ENCODE data around the gene FBXL16.

Gene FBXL16

DNA sequence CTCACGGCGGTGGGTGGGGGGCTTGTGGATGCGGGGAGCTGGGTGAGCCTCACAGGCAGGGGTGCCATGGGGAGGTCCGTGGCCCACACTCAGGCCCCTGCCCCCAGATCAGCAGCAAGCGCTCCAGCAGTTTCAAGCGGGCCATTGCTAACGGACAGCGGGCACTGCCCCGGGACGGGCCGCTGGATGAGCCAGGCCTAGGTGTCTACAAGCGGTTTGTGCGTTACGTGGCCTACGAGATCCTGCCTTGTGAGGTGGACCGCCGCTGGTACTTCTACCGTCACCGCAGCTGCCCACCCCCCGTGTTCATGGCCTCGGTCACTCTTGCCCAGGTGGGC, 29.1 kb downstream of the FBXL16 start:
- DNase-seq = no peak

GRCh38 chr16:675884-676564, 29.6 kb downstream of the FBXL16 start:
- DNase-seq = no peak

GRCh38 chr16:674968-675883, 30.4 kb downstream of the FBXL16 start, which contains the start of gene RHBDL1:
Gene RHBDL1 (plus strand): TSS chr16:675671. CDS start chr16:675791, 120 bp downstream.
- no peak for DNase-seq

DNA sequence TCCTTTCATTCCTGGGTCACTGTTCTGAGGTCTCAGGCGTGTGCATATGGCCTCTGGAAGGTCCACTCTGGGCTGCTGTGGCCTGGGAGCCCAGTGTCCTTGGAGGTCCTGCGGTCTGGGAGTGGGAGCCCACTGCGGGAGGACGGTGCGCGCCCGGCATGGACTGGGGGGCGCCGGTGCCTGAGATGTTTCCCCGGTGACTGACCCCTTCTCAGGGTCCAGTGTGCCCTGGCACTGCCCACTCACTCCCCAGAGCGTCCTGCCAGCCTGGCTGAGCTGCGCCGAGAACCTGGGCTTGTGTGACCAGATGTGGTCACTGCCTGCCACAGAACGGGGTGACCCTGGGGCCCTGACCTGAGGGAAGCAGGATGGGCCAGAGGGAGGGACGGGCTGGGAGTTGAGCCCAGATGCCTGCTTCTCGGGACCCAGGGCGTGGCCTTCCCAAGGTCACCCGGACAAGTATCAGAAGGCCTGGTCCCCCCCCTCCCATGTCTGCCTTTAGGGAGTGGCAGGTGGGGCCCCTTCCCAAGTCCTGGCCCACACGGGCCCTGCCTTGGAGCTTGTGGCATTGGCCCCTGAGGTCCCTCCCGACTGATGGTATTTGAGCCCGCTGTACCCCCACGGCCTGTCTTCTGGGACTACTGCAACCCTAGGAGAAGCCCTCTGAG, 31.3 kb downstream of the FBXL16 start:
- no peak for DNase-seq

- DNase-seq = no peak
These were observed 32.1 kb downstream of the FBXL16 start for GRCh38 chr16:673399-673991.

GRCh38 chr16:672851-673250, 32.8 kb downstream of the FBXL16 start:
- DNase-seq = no peak

- no peak for DNase-seq
These were observed 33.2 kb downstream of the FBXL16 start for GRCh38 chr16:672371-672770.

DNA sequence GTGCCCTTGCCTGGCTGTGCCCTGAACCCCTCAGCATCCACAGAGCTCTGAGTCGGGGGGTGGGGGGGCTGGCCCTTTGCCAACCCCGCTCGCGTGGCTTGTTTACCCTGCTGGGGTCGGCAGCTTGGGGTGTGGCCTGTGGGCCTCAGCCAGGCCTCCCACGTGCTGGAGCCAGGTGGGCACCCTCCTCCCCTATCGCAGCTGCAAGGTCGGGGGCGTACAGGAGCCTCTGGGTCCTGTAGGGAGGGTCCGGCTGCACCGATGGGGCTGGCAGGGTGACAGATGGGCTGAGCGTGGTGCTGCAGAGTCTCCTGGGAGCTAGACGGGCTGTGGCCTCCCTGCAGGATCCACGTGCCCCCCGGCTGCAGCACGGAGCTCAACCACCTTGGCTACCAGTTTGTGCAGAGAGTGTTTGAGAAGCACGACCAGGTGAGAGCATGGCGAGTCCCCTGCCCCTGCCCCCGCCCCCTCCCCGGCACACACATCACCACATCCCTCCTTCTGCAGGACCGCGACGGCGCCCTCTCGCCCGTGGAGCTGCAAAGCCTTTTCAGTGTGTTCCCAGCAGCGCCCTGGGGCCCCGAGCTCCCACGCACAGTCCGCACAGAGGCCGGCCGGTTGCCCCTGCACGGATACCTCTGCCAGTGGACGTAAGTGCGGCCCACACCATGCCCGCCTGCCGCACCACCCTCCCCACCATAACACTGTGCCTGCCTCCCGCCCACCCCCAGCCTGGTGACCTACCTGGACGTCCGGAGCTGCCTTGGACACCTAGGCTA, 34.1 kb downstream of the FBXL16 start:
- DNase-seq = no peak

- no peak for DNase-seq
These were observed 34.9 kb downstream of the FBXL16 start for GRCh38 chr16:670485-671352.

DNA sequence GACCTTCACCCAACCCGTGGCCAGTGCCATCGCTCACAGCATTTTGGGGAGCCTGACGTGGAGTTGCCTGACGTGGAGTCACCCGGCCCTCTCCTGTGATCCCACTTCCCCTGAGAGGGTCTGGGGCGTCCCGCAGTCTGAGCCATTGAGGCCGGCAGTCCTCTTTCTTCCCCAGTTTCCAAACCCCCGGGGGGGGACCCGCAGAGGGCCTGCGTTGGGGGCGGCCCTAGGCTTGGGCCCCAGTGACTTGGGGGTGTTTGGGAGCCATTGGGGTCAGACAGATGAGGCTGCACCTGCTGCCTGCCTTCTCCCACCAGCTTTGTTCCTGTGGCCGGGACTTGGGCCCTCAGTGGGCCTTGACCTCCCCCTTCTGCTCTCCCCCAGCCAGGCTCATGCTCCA, 35.9 kb downstream of the FBXL16 start:
- DNase-seq = no peak

DNA sequence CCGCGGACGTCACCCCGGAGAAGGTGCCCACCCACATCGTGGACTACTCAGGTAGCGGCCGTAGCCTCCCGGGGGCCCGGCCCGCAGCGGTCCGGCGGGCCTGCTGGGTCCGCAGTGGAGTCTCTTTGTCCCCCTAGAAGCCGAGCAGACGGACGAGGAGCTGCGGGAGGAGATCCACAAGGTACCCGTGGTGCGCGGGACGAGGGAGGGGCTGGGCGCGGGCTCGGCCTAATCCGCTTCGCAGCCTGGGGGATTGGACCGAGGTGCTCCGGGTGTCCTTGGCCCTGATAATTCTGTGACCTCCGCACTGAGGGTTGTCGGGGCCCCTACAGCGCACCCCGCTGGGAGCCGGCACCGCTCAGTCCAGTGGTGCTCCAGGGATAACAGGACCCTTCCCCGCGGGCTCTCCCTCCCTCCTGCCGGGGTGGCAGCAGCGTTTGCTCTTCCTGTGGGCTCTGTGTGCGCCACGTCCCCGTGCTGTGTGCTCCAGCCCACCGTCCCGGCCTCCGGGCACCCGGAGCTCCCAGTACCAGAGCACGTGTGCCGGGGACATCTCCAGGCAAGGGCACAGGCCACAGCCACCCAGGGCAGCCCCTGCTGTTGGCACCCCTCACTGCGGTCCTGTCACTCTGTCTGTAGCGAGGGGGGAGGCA, 37.0 kb downstream of the FBXL16 start:
- DNase-seq = no peak

- DNase-seq = peak; percentile 64
These were observed 37.7 kb downstream of the FBXL16 start, which contains the start of gene RHOT2 for GRCh38 chr16:667780-668518. Gene RHOT2 (plus strand): TSS chr16:668132. CDS start chr16:668200, 68 bp downstream.

DNA sequence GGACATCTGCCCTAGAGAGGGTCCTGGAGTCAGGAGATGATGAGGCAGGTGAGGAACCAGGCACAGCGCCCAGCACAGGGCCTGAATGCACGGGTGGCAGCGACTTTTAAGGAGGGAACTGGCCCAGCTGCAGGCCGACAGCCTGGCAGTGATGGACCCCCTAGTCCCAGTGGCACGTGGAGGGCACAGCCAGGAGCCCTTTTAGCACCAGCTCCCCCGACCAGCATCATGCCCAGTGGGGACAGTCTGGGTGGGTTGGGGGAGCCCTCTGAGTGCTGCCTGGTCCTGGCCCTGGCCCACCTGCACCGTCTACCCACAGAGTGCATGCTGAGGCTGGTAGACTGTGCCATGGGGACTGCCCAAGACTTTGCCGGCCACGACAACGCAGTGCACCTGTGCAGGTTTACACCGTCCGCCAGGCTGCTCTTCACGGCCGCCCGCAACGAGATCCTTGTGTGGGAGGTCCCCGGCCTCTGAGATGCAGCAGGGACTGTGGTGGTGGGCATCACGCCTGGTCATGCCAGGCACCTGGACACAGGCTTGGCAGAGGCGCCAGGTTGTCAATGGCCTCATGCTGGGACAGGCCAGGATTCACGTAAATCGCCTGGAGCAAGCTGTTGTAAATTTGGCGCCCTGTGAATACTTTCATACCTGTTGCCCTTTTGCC, 38.4 kb downstream of the FBXL16 start:
- DNase-seq = no peak

DNA sequence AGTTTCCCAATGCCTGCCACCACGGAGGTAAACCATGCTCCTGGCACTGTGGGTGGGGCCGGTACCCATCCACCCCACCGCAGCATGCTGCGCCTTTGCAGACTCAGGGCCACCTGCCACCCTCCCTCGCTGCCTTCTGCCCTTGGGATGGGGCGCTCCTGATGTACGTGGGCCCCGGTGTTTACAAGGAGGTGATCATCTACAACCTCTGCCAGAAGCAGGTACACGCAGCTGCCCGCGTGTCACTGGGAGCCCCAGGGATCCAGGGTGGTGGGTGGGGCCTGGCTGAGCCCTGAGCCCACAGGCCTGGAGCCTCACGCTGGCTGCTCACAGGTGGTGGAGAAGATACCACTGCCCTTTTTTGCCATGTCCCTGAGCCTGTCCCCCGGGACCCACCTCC, 39.0 kb downstream of the FBXL16 start:
- no peak for DNase-seq

DNA sequence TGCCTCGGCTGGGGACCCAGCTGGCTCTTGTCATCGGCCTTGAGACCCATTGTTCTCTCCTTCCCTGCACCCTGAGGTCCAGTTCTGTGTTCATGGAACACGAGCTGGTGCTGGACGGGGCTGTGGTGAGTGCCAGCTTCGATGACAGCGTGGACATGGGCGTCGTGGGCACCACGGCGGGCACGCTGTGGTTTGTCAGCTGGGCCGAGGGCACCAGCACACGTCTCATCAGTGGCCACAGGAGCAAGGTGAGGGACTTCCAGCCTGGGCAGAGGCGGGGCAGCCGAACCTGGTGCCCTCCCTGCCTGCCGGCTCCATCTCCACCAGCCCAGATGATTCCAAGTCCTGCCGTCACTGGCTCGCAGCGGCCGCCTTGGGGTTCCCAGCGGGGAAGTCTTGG, 43.0 kb downstream of the FBXL16 start:
- DNase-seq = no peak

- no peak for DNase-seq
These were observed 43.5 kb downstream of the FBXL16 start for GRCh38 chr16:662095-662494.

- no peak for DNase-seq
These were observed 44.3 kb downstream of the FBXL16 start for GRCh38 chr16:661184-661821.

DNA sequence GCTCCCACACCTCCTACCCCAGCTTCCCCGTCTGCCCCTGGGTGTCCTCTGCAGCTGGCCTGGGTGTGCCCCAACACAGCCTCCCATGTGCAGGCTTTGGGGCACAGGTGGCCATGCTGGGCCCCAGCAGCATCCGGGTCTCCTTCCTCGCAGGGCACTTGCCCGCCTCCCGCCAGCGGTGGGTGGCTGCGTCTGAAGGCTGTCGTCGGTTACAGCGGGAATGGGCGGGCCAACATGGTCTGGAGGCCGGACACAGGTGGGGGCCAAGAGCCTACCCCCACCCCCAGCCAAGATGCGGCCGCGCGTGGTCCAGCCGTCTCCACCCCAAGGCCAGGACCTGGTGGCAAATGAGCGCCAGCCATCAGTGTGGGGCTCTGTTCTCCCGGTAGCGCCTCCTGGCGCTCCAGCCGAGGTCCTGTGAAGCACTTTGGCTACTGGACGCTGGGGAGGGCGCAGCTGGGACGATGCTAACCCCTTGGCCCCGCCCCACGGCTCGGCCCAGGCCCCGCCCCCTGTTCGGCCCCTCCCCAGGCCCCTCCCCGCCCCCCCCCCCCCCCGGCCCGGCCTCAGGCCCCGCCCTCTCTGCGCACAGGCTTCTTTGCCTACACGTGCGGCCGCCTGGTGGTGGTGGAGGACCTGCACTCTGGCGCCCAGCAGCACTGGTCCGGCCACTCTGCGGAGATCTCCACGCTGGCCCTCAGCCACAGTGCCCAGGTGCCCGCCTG, 45.0 kb downstream of the FBXL16 start:
- DNase-seq = no peak

All from NCI-H1105 (cell line).